ENCODE measurements around the gene GFOD1.
A peak's percentile ranks its signal among the peaks of the same experiment; 100 is the strongest.
"Not testable (repeated sequence)": the region's sequence is repeated elsewhere in the genome, so short reads cannot be mapped to it uniquely, and the experiment has no call there.

GFOD1 gene

DNA sequence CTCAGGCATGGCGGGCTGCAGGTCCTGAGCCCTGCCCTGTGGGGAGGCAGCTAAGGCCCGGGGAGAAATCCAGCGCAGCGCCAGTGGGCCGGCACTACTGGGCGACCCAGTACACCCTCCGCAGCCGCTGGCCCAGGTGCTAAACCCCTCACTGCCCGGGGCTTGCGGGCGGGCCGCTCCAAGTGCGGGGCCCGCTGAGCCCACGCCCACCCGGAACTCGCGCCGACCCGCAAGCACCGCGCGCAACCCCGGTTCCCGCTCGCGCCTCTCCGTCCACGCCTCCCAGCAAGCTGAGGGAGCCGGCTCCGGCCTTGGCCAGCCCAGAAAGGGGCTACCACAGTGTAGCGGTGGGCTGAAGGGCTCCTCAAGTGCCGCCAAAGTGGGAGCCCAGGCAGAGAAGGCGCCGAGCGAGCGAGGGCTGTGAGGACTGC lies 23.8 kb upstream of the GFOD1 start:
- DNase-seq (ENCODE audit: low read depth) = not testable (repeated sequence)

DNA sequence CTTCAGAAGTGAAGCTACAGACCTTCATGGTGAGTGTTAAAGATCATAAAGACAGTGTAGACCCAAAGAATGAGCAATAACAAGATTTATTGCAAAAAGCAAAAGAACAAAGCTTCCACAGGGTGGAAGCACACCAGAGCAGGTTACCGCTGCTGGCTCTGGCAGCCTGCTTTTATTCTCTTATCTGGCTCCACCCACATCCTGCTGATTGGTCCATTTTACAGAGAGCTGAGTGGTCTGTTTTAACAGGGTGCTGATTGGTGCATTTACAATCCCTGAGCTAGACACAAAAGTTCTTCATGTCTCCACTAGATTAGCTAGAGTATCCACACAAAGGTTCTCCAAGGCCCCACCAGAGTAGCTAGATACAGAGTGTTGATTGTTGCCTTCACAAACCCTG lies 23.0 kb upstream of the GFOD1 start:
- not testable (repeated sequence) for DNase-seq (ENCODE audit: low read depth)

DNA sequence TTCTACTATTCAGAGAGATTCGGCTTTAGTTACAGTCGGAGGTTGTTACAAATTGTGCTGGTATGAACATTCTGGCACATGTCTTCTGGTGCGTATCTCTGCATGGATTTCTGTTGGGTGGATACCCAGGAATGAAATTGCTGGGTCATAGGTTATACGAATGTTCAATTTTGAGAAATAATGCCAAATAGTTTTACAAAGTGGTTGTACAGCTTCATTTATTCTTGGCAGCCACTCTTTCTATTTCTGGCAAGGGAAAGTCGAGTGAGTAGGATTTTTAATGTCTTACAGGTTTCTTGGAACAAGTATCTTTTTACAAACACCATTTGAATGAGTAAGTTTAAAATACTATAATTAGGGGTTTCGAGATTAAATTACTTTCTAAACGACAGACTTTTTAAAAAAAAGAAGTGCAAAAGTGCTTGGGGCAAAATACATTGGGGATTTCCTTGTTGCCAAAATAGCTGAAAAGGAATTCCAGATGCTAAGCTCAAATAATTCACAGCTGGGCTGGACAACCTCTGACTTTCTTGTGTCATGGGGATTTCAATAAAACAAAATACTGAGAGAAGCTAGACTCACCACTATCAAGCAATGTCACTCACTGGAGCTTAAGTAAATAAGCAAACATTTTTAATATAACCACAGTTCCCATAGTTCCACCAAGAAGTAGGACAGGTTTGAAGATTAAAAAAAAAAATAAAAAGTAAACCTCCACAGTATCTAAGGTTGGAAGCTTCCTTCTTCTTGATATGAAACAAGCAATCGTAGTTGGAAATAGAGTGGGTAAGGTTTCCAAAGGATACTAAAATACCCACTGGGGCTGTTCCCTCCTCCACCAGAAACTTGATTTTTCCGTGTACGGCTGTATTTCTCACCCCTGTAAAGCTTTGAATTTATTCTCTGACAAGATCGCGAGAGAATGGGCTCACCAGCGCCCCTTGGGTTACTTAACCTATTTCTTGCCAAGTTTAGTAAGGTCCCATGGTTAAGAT lies 21.6 kb upstream of the GFOD1 start:
- no peak for DNase-seq (ENCODE audit: low read depth)

DNA sequence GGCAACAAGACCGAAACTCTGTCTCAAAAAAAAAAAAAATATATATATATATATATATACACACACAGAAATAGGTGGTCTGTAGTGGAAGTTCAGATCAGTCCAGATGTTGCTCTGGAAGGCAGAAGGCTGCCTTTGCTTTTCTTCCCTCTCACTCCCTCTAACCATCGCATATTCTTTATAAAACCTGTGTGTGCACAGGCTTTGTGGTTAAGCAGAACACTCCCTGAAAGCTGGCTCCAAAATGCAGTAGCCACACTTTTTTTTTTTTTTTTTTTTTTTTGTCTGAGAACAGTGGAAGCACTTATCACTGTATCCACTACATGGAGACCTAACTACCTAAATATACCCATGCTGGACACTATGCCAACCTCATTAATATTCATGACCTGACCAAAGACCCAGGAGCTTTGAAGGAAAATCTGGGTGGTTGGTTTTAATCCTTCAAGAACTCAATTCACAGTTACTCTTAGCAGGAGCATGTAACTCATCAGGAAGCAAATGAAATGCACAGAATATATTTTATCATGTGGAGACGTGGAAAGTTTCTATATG lies 20.0 kb upstream of the GFOD1 start:
- no peak for DNase-seq (ENCODE audit: low read depth)

DNA sequence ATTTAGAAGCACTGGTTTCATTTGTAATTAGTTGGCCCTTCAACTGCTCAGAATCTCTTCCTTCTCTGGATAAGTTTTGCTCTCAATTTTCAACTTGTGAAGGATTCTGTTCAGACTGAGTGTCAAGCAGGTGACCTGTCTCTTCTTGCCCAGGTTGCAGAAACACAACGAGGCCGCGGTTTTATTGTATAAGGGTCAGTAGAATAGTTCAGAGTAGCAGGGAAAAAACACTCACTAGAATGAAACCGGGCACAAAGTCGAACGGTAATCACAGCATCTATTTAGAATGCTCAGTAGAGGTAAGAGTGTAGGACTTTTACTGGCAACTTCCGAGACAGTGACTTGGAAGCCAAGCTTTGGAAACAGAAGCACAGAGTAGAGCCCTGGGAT lies 17.9 kb upstream of the GFOD1 start:
- no peak for DNase-seq (ENCODE audit: low read depth)

DNA sequence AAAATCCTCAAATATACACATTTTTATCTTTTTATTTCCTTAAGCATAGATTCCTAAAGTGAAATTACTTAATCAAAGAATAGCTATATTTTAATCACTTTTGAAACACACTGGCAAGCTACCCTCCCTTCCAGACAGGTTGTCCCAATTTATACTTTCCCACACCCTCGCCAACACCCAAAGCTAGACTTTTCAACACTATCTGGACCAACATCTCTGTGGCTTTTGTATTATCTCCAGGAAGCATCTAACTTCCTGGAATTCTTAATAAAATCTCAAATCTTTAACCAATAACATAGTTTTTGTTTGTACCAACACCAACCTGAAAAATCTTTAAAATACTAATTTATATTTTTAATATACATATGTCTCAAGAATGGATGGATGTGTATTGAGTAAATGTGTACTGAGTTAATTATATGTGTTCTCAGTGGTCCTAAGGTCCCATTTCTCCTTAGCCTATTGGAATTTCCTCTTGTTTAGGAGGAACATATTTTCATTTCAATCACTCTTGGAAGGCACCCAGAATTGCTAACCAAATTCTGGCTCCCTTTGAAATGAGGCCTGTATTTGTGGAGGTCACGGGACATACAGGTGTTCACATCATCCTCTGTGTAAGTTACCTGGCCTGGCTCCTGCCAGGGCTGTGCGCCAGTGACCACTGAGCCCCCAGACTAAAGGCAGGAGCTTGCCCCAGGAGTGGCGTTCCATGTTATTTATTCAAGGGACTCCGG lies 17.4 kb upstream of the GFOD1 start:
- no peak for DNase-seq (ENCODE audit: low read depth)

DNA sequence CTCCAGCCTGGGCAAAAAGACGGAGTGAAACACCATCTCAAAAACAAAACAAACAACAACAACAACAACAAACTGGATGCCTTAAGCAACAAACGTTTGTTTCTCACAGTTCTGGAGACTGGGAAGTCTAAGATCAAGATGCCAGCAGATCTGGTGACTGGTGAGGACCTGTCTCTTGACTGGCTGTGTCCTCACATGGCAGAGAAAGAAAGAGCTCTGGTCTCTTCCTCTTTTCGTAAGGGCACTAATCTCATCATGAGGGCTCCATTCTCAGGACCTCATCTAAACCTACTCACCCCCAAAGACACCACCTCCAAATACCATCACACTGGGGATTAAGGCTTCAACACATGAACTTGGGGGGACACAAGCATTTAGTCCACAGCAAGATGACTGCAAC lies 13.5 kb upstream of the GFOD1 start:
- no peak for DNase-seq (ENCODE audit: low read depth)

DNA sequence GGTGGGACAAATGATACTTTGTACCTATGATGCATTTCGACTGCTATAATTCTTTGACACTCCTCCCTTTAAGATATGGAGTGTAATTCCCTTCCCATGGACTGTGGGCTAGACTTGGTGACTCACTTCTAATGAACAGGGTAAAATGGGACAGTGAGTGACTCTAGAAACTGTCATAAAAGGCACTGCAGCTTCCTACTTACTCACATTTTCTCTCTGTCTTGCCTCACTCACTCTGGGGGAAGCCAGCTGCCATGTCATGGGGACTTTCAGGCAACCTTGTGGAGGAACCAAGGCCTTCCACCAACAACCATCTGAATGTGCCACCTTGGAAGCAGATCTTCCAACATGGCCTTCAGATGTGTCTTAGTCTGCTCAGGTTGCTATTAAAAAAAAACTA lies 12.9 kb upstream of the GFOD1 start:
- DNase-seq (ENCODE audit: low read depth) = no peak

DNA sequence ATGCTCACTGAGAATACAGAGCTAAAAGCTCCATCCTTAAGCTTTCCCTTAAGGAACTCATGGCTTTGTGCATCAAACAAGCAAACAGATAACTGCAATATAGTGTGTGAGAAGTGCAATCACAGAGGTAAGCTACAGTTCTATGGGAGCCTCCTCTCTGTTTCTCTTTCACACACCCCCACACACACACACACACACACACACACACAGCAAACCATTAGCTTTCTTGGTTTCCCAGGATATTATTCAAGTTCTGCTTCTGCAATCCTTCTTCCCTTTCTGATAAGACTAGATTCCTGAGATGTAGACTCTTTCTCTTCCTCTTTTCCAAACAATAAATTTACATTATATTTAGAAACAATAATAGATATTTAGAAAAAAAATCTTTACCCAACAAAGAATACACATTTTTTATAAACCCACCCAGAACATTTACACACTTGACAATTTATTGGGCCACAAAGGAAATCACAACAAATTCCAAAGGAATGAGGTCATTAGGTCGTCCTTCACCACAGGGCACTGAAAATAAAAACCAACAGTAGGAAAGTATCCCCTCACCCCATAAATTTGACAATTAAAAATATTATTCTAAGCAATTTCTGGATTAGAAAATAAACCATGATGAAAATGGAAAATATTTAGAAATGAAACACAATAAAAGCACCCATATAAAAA lies 9.3 kb upstream of the GFOD1 start:
- DNase-seq (ENCODE audit: low read depth) = no peak

DNA sequence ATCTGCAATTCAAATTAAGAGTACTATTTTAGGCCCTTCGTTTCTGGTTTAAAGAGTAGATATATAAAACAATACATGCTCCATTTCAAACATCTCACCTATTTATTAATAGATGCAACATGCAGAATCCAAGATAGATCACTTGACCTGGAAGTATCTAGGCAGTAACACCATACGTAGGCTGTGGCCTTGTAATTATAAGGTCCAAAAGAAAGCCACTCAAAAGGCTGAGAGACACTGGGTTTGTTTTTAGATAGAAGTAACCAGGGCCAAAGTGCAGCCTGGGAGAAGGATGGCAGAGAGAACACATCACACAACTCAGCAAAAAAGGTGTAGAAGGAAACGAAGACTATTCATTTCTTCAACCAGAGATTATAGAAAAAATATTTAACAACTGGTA lies 8.4 kb upstream of the GFOD1 start:
- DNase-seq (ENCODE audit: low read depth) = no peak

DNA sequence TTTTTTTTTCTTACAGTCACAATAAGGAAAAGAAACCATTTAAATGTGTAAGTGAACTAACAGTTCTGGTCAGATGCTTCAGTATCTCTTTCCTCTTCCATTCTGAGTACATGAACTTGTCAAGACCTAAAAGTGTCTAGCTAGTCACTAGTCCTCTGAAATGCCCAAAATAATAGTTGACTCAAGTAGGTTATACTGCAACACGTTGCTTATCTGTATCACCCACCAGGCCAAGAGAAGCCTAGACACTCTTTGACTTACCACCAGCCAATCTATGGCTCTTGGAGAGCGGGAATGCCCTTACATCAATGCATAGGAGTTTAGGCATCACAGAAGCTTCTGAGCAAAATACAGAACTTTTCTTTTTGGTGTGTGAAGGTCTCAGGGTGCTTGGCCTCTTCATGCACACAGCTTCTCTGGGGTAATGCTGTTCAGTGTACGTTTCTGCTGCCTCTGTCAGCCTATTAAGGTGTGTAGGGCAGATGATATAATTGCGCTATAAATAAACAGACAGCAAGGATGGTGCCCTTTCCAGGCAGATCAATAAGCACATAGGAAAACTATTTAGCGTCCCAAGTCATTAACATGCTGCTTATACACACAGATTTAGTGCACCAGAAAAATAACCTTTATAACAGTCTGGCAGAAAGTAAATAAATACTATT lies 7.8 kb upstream of the GFOD1 start:
- DNase-seq (ENCODE audit: low read depth) = no peak

DNA sequence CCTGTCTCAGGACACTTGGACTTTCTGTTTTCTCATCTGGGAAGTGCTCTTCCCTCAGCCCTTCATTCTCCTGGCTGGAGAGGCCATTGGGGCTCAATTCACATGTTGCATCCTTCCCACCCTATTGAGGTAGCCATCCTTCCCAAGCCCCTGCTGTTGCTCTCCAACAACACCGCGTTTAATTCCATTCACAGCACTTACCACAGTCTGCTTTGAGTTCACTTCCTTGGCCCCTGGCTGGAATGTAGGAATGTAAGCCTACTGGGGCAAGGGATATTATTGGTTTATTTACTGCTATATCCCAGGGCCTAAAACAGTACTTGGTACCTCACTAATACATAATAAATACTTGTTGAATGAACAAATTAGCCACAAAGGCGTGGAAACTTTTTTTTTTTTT lies 6.7 kb upstream of the GFOD1 start:
- no peak for DNase-seq (ENCODE audit: low read depth)

DNA sequence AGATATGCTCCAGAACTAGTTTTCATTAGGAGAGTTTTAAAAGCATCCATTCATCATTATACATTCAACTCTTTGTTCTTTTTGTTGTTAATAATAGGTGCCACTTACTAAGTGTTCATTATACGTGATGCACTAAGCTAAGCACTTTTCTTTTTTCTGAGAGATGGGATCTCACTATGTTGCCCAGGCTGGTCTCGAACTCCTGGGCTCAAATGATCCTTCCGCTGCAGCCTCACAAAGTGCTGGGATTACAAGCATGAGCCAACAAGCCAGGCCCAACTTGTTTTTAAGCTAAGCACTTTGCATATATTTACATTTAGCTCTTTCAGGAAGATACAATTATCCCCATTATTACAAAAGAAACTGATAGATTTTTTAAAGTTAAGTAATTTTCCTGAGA lies 5.7 kb upstream of the GFOD1 start:
- no peak for DNase-seq (ENCODE audit: low read depth)

DNA sequence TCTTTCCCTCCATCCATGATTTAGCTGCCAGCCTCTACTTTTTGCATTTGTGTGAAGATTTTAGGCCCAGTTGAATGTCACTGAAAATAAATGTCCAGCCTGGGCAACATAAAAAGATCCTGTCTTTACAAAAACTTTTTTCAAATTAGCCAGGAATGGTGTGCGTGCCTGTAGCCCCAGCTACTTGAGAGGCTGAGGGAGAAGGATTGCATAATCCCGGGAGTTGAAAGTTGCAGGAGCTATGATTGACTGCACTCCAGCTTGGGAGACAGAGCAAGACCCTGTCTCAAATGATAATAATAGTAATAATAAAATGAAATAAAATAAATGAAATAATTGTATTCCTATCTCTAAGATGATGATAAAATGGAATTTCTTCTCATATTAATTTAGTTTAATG lies 5.0 kb upstream of the GFOD1 start:
- DNase-seq (ENCODE audit: low read depth) = no peak

DNA sequence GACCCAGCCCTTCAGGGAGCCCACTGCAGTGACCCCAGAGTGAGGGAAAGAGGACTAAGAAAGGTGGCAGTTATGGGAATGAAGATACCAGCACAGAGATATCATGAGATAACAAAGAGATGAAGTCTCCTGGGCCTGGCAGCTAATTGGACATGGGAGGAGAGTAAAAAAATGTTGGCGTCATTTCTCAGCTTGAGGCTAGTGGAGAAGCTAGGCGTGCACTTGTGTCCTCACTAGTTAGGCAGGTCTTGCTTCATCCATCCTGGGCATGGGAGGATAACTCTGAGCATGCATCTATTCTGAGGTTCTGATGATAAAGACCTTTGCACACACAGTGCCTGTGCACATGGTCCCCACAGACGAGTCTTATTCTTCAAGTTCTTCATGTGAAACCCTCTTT lies 4.1 kb upstream of the GFOD1 start:
- DNase-seq (ENCODE audit: low read depth) = no peak

DNA sequence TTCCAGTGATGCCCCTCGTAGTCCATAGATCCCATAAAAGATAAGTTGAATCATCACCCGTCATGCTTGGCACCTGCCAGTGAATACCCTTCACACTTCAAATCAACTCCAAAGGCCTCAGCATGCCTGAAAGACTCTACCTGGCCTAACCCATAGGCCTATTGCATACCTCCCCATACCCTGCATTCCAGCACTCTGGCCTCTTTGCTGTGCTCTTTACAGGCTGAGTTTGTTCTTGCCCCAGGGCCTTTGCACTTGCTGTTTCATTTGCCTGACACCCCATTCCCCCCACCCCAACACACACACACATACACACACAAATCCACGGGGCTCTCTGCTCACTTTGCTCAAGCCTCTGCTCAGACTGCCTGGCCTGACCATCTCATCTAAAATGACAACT lies 3.0 kb upstream of the GFOD1 start:
- DNase-seq (ENCODE audit: low read depth) = no peak

DNA sequence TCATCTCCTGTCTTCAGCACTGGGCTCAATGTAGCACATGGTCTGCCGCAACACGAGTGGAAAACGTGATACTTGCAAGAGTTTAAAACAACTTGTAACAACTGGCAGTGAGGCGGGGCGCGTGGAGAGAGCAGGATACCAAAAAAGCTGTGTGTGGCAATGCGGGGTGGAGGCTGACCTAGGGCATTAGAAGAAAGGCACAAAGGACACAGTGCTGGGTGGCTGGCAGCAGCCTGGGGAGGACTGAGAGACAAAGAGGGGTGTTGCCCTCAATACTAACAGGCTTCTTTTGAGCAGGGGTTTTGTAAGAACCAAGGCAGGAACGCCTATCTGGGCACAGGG lies 1.5 kb upstream of the GFOD1 start:
- no peak for DNase-seq (ENCODE audit: low read depth)

DNA sequence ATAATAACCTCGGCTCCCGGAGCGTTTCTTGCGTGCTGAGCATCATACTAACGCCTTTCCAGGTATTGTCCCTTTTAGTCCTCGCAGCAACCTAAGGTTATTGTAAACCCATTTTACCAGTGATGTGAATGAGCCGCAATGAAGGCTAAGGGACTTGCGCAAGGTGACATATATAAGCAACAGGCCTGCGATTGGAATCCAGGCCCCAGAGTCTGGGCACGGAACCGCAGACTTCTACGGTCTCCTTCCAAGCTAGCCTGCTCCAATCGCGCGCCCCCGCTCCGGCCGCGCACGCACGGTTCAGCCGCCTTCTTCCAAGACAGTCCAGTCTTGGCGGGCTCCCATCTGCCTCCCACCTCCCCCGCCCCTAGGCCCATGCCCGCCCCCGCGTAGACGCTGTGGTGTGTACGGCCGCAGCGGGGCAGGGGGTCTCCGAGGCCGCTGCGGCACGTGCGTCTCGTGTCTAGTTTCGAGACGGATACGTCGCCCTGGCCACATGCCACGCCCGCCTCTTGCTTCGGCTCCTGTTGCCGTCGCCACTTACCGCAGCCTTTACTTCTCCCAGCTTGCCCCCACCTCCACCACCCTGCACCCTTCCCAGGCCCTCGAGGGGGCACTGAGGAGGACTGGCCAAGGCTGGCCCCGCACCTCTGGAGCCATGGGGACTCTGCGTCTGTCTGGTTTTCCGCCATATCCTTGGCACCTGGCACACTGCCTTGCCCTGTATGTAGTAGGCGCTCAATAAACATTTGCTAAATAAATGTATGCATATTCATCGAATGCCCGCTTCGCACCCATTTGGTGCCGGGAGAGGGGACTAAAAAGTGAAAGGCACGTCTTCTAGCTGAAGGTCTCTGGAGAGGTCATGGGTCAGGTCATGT lies 855 bp upstream of the GFOD1 start:
- peak; percentile 3 for DNase-seq (ENCODE audit: low read depth)

DNA sequence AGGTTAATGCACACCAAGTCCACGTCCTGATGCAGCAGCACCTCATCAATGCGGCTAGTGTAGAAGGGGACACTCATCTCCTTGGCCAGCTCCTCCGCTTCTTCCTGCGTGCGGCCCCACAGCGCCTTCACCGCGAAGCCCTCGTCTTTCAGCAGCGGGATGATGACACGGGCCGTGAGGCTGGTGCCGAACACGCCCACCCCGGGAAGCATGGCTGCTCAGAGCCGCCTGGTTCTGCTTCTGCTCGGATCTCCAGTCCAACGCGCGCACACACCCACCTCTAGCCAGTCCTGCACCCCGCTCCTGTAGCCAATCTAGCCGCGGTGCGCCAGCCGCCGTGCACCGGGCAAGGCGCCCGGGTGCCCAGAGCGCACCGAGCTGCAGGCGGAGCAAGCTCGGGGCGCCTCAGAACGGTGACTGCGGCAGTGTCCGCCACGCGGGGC lies 700 bp downstream of the GFOD1 start:
- DNase-seq (ENCODE audit: low read depth) = peak; percentile 50

DNA sequence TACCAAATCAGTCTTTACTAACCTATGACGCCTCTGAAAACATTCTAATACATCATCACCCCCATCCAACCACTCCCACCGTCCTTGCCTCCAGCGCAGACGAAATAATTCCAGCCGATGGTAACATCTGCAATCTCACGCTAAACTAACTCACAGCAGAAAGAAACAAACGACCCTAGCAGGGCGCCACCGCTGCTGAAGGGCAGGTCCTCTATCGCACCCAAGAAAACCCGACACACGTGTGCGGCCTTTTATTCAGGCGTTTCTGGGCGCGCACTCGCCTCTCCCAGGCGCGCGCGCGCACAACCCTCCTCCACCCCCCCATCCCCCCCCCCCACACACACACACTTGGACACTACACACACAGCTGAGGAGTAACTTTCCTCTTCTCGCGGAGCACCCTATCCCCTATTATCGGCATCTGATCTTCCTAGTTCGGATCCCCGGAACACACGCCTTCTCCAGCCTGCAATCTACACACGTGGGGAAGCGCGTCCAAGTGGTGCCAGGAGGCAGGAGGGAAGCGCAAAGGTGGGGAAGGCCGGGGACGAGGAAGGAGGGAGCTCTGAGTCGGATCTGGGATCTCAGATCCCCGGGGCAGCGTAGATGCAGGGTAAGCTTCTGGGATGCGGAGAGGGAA lies 1.4 kb downstream of the GFOD1 start:
- DNase-seq (ENCODE audit: low read depth) = peak; percentile 18
